GM12891 (cell line): Measurements from ENCODE around the gene GPS2.

ENCODE experiments used
- PAX5 ChIP-seq: IDR thresholded peaks from 2 replicates; pipeline ENCODE4 v1.6.1; 2011; ENCODE audit warnings: low read length, moderate library complexity, mild to moderate bottlenecking; ENCODE audit not compliant: insufficient read depth, severe bottlenecking
- POLR2A ChIP-seq: IDR thresholded peaks from 2 replicates; pipeline ENCODE4 v1.6.1; 2011; ENCODE audit warnings: low read depth, low read length, control low read depth
- POLR2AphosphoS5 ChIP-seq: IDR thresholded peaks from 2 replicates; pipeline ENCODE4 v1.6.1; 2011; ENCODE audit warnings: low read depth, low read length, control low read depth
- POU2F2 ChIP-seq: IDR thresholded peaks from 2 replicates; pipeline ENCODE4 v1.6.1; 2011; ENCODE audit warnings: low read depth, mild to moderate bottlenecking, control low read depth, low read length, moderate library complexity
- SPI1 ChIP-seq: IDR thresholded peaks from 2 replicates; pipeline ENCODE4 v1.6.1; 2011; ENCODE audit warnings: low read depth, low read length, control low read depth
- TAF1 ChIP-seq: IDR thresholded peaks from 2 replicates; pipeline ENCODE4 v1.6.1; 2011; ENCODE audit warnings: low read depth, low read length, control low read depth

DNA sequence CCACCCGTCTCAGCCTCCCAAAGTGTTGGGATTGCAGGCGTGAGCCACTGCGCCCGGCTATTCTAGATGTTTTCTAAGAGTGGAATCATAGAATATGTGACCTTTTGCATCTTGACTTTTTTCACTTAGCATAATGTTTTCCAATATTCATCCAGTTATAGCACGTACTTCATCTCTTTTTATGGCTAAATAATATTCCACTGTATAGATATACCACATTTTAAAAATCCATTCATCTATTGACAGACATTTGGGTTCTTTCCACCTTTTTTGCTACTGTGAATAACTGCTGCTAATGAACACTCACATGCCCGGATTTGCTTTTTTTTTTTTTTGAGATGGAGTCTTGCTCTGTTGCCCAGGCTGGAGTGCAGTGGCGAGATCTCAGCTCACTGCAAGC lies 11.0 kb downstream of the GPS2 start:
- TF ChIP-seq POLR2A (no peak), TAF1 (no peak), PAX5 (no peak), POLR2AphosphoS5 (no peak), SPI1 (no peak), POU2F2 (no peak)
